H7 (cell line): ENCODE data around the gene PRPF4. TPM values are rescaled to one million over a fixed set of nuclear protein-coding genes. Genes with fewer than 3 reads are reported as not detected.

Experiments
- DNase-seq: peaks from one replicate; pipeline ENCODE4 v3.0.0; 2012
- H3K27me3 ChIP-seq: 2 replicates; pipeline ENCODE4 v1.6.0; 2011; ENCODE audit warnings: mild to moderate bottlenecking, low read length; ENCODE audit not compliant: control insufficient read depth, insufficient read depth
- H3K36me3 ChIP-seq: replicated peaks from 2 replicates; pipeline ENCODE4 v1.5.1; 2011; ENCODE audit warnings: low read length; ENCODE audit not compliant: control insufficient read depth, insufficient read depth
- H3K4me3 ChIP-seq: 2 replicates; pipeline ENCODE4 v1.5.1; 2011; ENCODE audit warnings: low read depth, mild to moderate bottlenecking, control low read depth, low read length, moderate library complexity; ENCODE audit not compliant: insufficient read depth
- total RNA-seq: library from RNA; depleted of rRNA; stranded (reverse); fragments of >200 nt; shearing (Covaris generic); gene quantifications from 2 replicates; pipeline ENCODE4 v1.2.3, GENCODE V29; 2014

PRPF4 gene
- total RNA-seq, 1 experiment from 2014 or later = 38.4 TPM

DNA sequence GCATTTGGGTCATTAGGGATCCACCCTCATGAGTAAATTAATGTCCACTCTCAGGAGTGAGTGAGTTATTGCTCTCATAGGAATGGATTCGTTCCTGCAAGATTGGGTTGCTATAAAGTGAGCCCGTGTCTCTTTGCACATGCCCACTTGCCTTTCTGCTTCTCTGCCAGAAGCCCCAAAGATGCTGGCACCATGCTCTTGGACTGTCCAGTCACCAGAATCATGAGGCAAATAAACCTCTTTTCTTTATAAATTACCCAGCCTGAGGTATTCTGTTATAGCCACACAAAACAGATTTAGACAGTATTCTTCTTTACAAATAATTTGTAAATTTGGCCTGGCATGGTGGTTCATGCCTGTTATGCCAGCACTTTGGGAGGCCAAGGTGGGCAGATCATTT, 24.7 kb upstream of the PRPF4 start:
- Histone ChIP-seq H3K27me3 (no peaks in the 10 kb centered on the region), H3K36me3 (no peaks in the 10 kb centered on the region), H3K4me3 (no peak overlapping the region)
- DNase-seq = no peak

- no peaks in the 10 kb centered on the region for H3K27me3 ChIP-seq
- no peak for DNase-seq
- no peak overlapping the region for H3K4me3 ChIP-seq
- H3K36me3 ChIP-seq = peaks cover 5% of the 10 kb centered on the region
Measured at GRCh38 chr9:113254991-113255390, 20.5 kb upstream of the PRPF4 start.

DNA sequence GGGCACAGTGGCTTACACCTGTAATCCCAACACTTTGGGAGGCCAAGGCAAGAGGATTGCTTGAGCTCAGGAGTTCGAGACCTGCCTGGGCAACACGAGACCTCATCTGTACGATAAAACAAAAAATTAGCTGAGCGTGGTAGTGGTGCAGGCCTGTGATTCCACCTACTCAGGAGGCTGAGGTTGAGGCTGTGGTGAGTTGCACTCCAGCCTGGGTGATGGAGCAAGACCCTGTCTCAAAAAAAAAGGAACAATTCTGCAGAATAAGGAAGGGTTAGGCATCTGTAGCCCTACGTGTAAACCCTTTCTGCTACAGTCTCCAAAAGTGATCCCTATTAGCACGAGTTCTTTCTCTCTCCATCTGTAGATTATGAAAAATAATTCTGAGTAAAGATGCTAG, 20.0 kb upstream of the PRPF4 start:
- no peak for DNase-seq
- Histone ChIP-seq H3K4me3 (no peak overlapping the region), H3K27me3 (no peaks in the 10 kb centered on the region), H3K36me3 (peaks cover 8% of the 10 kb centered on the region)

- peaks cover 9% of the 10 kb centered on the region for H3K36me3 ChIP-seq
- no peaks in the 10 kb centered on the region for H3K27me3 ChIP-seq
- no peak for DNase-seq
- H3K4me3 ChIP-seq = no peak overlapping the region
Measured at GRCh38 chr9:113257863-113258262, 17.6 kb upstream of the PRPF4 start.

- DNase-seq = no peak
- no peak overlapping the region for H3K4me3 ChIP-seq
- no peaks in the 10 kb centered on the region for H3K27me3 ChIP-seq
Measured at GRCh38 chr9:113258282-113258681, 17.2 kb upstream of the PRPF4 start.

DNA sequence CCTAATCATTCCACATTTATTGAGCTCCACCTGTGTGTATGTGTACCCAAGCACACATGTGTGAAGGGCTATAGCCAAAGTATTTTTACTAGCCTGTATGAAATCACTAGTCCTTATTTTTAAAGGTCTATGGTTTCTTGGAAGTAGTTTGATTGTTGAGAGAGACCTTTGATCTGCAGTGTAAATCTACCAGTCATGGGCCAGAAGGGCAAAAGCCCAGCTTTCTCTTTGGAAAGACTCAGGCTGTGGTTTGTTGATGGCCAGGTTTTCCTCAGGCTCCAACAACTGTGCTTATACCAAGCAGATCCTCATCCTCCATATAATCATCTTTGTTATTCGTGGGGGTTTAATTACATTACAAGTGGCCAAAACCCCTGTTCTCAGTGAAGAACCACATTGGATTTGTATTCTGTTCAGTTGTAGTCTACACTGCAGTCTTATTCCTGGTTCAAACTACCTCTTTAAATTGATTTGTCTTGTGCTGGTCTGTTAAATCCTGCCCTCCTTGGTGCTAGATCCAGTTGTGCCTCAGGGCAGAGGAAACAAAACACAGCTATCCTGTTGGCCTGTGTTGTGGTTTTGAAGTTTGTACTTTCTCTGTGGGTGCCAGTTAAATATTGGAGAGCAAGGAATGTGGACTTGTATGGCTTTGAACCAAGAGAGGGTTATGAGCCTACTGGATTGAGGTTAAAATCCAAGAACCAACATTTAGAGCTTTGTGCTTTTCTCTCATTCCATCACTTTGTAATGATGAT, 13.4 kb upstream of the PRPF4 start:
- no peaks in the 10 kb centered on the region for H3K27me3 ChIP-seq

More at GRCh38 chr9:113258282-113258681, 17.2 kb upstream of the PRPF4 start:
- H3K36me3 ChIP-seq = peaks cover 9% of the 10 kb centered on the region

DNA sequence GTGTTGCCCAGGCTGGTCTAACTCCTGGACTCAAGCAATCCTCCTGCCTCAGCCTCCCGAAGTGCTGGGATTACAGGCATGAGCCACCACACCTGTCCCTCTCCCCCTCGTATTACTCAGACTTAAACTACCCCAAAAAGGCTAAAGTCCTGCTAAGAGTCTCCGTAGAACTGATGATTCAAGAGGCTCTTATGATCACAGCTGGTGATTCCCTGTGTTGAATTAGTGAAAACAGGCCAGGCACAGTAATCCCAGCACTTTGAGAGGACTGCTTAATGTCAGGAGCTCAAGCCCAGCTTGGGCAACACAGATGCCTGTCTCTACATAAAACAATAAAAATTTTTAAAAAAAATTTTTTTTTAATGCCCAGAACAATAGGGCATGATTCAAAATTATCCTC, 9.3 kb upstream of the PRPF4 start:
- Histone ChIP-seq H3K4me3 (no peak overlapping the region), H3K27me3 (no peaks in the 10 kb centered on the region), H3K36me3 (peaks cover 2% of the 10 kb centered on the region)
- DNase-seq = no peak

More for the DNA sequence above, 13.4 kb upstream of the PRPF4 start:
- peaks cover 8% of the 10 kb centered on the region for H3K36me3 ChIP-seq
- no peak overlapping the region for H3K4me3 ChIP-seq
- no peak for DNase-seq

GRCh38 chr9:113267911-113268566, 7.4 kb upstream of the PRPF4 start:
- no peak for DNase-seq
- Histone ChIP-seq H3K4me3 (no peak overlapping the region), H3K36me3 (peaks cover 3% of the 10 kb centered on the region), H3K27me3 (no peaks in the 10 kb centered on the region)

DNA sequence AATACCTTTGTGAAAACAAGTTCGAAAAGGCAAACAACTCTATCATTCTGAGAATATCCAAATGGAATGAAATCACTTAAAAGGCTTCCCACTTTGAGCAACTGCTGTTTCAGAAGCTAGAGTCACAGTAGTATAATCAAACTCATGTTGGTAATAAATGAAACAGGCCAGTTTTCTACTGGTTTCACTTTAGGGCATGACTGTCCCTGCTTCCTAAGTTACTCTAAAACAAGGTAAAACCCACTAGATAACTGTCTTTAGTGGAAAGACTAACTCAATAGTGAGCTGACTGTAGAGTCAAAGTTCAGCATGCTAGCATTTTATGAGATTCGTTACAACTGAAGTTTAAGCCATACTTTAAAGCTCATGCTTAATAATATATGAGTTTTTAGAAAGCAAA, 6.1 kb upstream of the PRPF4 start:
- Histone ChIP-seq H3K27me3 (no peaks in the 10 kb centered on the region), H3K4me3 (no peak overlapping the region), H3K36me3 (peaks cover 5% of the 10 kb centered on the region)
- no peak for DNase-seq

DNA sequence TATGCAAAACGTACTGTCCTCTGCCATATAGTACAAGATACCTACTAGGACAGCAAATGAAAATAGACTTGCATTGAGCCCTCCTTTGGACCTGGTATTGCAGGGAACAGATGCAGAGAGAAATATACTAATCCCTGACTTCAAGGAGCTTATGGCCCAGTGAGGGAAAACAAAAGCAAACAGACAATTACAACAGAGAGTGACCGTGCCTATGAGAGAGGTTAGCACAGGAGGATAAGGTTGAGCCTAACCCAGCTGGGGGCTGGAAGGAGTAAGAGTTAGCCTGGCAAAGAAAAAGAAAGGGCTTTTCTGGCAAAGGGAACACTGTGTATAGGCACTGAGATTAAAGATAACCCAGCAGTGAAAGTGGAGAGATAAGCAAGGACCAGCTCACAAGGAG, 5.6 kb upstream of the PRPF4 start:
- H3K36me3 ChIP-seq = peaks cover 5% of the 10 kb centered on the region

GRCh38 chr9:113274474-113275156, 843 bp upstream of the PRPF4 start:
- Histone ChIP-seq H3K4me3 (peak overlapping the region; percentile 69), H3K27me3 (no peaks in the 10 kb centered on the region), H3K36me3 (peaks cover 13% of the 10 kb centered on the region)
- peak; percentile 74 for DNase-seq

More for the DNA sequence above, 5.6 kb upstream of the PRPF4 start:
- no peak for DNase-seq
- Histone ChIP-seq H3K4me3 (no peak overlapping the region), H3K27me3 (no peaks in the 10 kb centered on the region)

DNA sequence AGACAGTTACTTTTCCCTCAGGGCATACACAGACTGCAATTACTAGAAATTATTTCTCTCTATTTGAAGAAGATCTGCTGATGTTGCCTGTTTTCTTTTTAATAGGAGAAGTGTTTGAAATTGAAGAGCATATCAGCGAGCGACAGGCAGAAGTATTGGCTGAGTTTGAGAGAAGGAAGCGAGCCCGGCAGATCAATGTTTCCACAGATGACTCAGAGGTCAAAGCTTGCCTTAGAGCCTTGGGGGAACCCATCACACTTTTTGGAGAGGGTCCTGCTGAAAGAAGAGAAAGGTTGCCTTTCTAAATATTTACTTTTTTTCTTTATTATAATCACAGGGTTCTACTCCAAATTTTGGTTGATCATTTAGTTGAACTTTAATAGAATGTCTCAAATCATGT, 3.4 kb downstream of the PRPF4 start:
- peaks cover 39% of the 10 kb centered on the region for H3K36me3 ChIP-seq

DNA sequence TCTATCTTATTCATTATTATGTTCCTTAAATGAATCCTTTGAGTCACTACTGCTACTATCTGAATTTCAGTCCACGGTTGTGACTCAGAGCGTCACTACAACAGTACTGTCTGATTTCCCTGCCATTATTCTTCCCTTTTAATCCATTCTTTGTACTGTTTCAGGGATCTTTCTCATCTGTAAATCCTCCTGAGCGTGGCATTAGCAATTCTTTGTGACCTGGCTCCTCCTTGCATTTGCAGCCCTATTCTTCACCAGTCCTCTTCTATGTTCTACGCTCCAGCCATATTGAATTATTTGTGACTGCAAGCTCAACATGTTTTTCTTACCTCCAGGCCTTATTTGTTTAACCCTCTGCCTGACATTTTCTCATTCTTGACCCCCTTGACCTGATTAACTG, 5.9 kb downstream of the PRPF4 start:
- Histone ChIP-seq H3K36me3 (peaks cover 54% of the 10 kb centered on the region), H3K4me3 (no peak overlapping the region)
- DNase-seq = no peak

More for the DNA sequence above, 3.4 kb downstream of the PRPF4 start:
- H3K4me3 ChIP-seq = no peak overlapping the region
- no peak for DNase-seq
- H3K27me3 ChIP-seq = no peaks in the 10 kb centered on the region

GRCh38 chr9:113289091-113289490, 13.6 kb downstream of the PRPF4 start:
- no peak for DNase-seq
- Histone ChIP-seq H3K36me3 (peaks cover 49% of the 10 kb centered on the region), H3K27me3 (no peaks in the 10 kb centered on the region), H3K4me3 (no peak overlapping the region)

More for the DNA sequence above, 5.9 kb downstream of the PRPF4 start:
- no peaks in the 10 kb centered on the region for H3K27me3 ChIP-seq
